ENCODE results near the gene HCAR3. TPM values are rescaled to one million over a fixed set of nuclear protein-coding genes. Genes with fewer than 3 reads are reported as not detected.
"Not testable (repeated sequence)": the region's sequence is repeated elsewhere in the genome, so short reads cannot be mapped to it uniquely, and the experiment has no call there.

The HCAR3 gene
- total and polyA plus RNA-seq, 2 donors (not counting 1 experiment from before 2014, with no cell fraction given): 0.12 to 1.2 TPM

- ATAC-seq (ENCODE audit: low read depth) (peak; percentile 94), DNase-seq (peak; percentile 99)
- peak within 1 kb of the TSS; percentile 94 for H3K27ac Mint-ChIP-seq
- ChIA-PET CTCF (interaction anchor here (0.6 to 3.1 kb wide), 7 partner anchors 19 to 353 kb away, joined by 3 to 48 read pairs (median 4); no protein-coding TSS in a partner anchor), POLR2A (interaction anchor here (0.6 to 1.7 kb wide), 3 partner anchors 21 to 206 kb away, joined by 3 to 4 read pairs (median 3); partner anchors contain the start of gene CCDC62)
- peaks cover 0 to 40% of the 10 kb centered on the region in 2 experiments for H3K36me3 ChIP-seq (replicated peaks in 1 of 2; ENCODE audit: control extremely low read depth in 1 of 2, control insufficient read depth in 1 of 2, extremely low read depth in 1 of 2, insufficient read depth in 2 of 2, low read length in 1 of 2)
- intact Hi-C loops (cut with micrococcal nuclease): loop anchor here (1.0 to 5.0 kb wide), 8 partner anchors 22 to 486 kb away; partner anchors contain the start of genes ABCB9, CCDC62, KNTC1 and VPS33A
- WGBS (ENCODE audit: insufficient coverage): under 1% methylated on average over 73 of the region's 73 CpGs
- peaks cover 48% of the 10 kb centered on the region for H3K4me1 Mint-ChIP-seq
- H3K27me3 Mint-ChIP-seq: no peaks in the 10 kb centered on the region
- H4K20me1 ChIP-seq (ENCODE audit: control insufficient read depth, insufficient read depth, low read length, poor library complexity, severe bottlenecking): peaks cover 9% of the 10 kb centered on the region
- no peaks in the 10 kb centered on the region for H3K9me3 ChIP-seq (ENCODE audit: control extremely low read depth in 1 of 3, control insufficient read depth in 2 of 3, insufficient read depth in 1 of 3, low read length in 2 of 3)
- peak within 1 kb of the TSS; percentile 82 for H3K9ac ChIP-seq (ENCODE audit: low read length)
- H2AFZ ChIP-seq (ENCODE audit: insufficient read depth, low read depth, low read length, poor library complexity, severe bottlenecking): peak within 1 kb of the TSS; percentile 88
- H3K27ac ChIP-seq (ENCODE audit: low read length in 2 of 2): peak within 1 kb of the TSS; percentile 75 to 90
- no peaks in the 10 kb centered on the region for H3K27me3 ChIP-seq (replicated peaks in 1 of 4; ENCODE audit: control extremely low read depth in 1 of 4, control insufficient read depth in 3 of 4, insufficient read depth in 4 of 4, low read length in 3 of 4)
- TF ChIP-seq EZH2 (IDR thresholded peaks at IDR 0.05; ENCODE audit: borderline replicate concordance, insufficient read depth, low read depth, low read length, poor library complexity, severe bottlenecking) (no peak), CTCF (IDR thresholded peaks at IDR 0.05) (peak; percentile 80)
- peak within 1 kb of the TSS; percentile 60 to 83 (median 78) for H3K4me3 ChIP-seq (ENCODE audit: control extremely low read depth in 1 of 5, extremely low read depth in 1 of 5, insufficient read depth in 1 of 5, low read depth in 2 of 5, low read length in 4 of 5)
- peak within 1 kb of the TSS; percentile 75 for H3K4me2 ChIP-seq (replicated peaks; ENCODE audit: low read depth, low read length, poor library complexity, severe bottlenecking)
- peak within 1 kb of the TSS; percentile 96 for H3K4me3 Mint-ChIP-seq
- H3K4me1 ChIP-seq (ENCODE audit: control insufficient read depth in 2 of 2, insufficient read depth in 2 of 2, low read length in 2 of 2): peaks cover 13 to 23% of the 10 kb centered on the region in 2 donors
- H3K9me3 Mint-ChIP-seq (ENCODE audit: insufficient read depth): no peaks in the 10 kb centered on the region
- H3K79me2 ChIP-seq (ENCODE audit: control insufficient read depth, insufficient read depth, low read length): peaks cover 41% of the 10 kb centered on the region
These were observed 36.1 kb upstream of the HCAR3 start, which contains the start of gene DENR for GRCh38 chr12:122752464-122753318. Gene DENR (plus strand): TSS chr12:122752824. CDS start chr12:122753702, 878 bp downstream.

- ATAC-seq (ENCODE audit: low read depth); POLR2A ChIA-PET; CTCF ChIA-PET; H3K9me3 Mint-ChIP-seq (ENCODE audit: insufficient read depth); H3K27me3 ChIP-seq (replicated peaks in 1 of 4; ENCODE audit: control extremely low read depth in 1 of 4, control insufficient read depth in 3 of 4, insufficient read depth in 4 of 4, low read length in 3 of 4); H3K4me3 ChIP-seq (ENCODE audit: control extremely low read depth in 1 of 5, extremely low read depth in 1 of 5, insufficient read depth in 1 of 5, low read depth in 2 of 5, low read length in 4 of 5); H3K4me2 ChIP-seq (replicated peaks; ENCODE audit: low read depth, low read length, poor library complexity, severe bottlenecking); H3K27me3 Mint-ChIP-seq; DNase-seq; H4K20me1 ChIP-seq (ENCODE audit: control insufficient read depth, insufficient read depth, low read length, poor library complexity, severe bottlenecking); H3K9ac ChIP-seq (ENCODE audit: low read length); H3K27ac ChIP-seq (ENCODE audit: low read length in 2 of 2); H3K9me3 ChIP-seq (ENCODE audit: control extremely low read depth in 1 of 3, control insufficient read depth in 2 of 3, insufficient read depth in 1 of 3, low read length in 2 of 3): not testable (repeated sequence)
- peaks cover 38% of the 10 kb centered on the region for H3K4me1 Mint-ChIP-seq
- H2AFZ ChIP-seq (ENCODE audit: insufficient read depth, low read depth, low read length, poor library complexity, severe bottlenecking): peak overlapping the region; percentile 61
- peaks cover 13 to 23% of the 10 kb centered on the region in 2 donors for H3K4me1 ChIP-seq (ENCODE audit: control insufficient read depth in 2 of 2, insufficient read depth in 2 of 2, low read length in 2 of 2)
- WGBS (ENCODE audit: insufficient coverage): 87% methylated on average over 12 of the region's 17 CpGs
- peak overlapping the region; percentile 96 for H3K4me3 Mint-ChIP-seq
- intact Hi-C loops (cut with micrococcal nuclease): loop anchor here (5.0 kb wide), 1 partner anchor 414 kb away; no protein-coding TSS in a partner anchor
- peak overlapping the region; percentile 92 for H3K27ac Mint-ChIP-seq
- peaks cover 29% of the 10 kb centered on the region for H3K79me2 ChIP-seq (ENCODE audit: control insufficient read depth, insufficient read depth, low read length)
- peaks cover 0 to 23% of the 10 kb centered on the region in 2 experiments for H3K36me3 ChIP-seq (replicated peaks in 1 of 2; ENCODE audit: control extremely low read depth in 1 of 2, control insufficient read depth in 1 of 2, extremely low read depth in 1 of 2, insufficient read depth in 2 of 2, low read length in 1 of 2)
These were observed 34.3 kb upstream of the HCAR3 start for GRCh38 chr12:122750781-122751515.

All from B cell (primary cell).